ENCODE results near the gene ABCA1. TPM values are rescaled to one million over a fixed set of nuclear protein-coding genes. Genes with fewer than 3 reads are reported as not detected.

Gene ABCA1
- total RNA-seq, 2 experiments from 2014 or later = 8.0 to 14.0 TPM

DNA sequence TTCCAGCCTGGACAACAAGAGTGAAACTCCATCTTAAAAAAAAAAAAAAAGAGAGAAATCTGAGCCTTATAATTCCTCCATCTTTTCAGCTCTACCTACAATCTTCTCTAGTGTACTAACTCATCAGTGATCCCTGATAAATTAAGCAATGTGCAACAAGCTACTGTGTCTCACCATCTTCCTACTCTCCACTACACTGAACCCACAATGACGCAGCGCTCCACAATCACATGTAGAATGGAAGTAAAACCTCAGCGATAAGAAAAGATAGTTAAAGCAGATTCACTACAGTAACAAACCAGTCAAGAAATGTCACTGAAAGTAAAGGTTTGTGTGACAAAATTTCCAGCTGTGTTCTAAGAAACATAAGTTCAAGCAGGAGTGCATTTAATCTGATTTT, 13.5 kb downstream of the ABCA1 start:
- H3K36me3 ChIP-seq (ENCODE audit: insufficient read depth, low read length) = no peaks in the 10 kb centered on the region
- peak overlapping the region; percentile 20 for H3K27ac ChIP-seq (ENCODE audit: low read depth, low read length, poor library complexity, severe bottlenecking)
- no peak for DNase-seq (ENCODE audit: low spot score)
- no peaks in the 10 kb centered on the region for H4K20me1 ChIP-seq (ENCODE audit: insufficient read depth, low read length)
- no TSS peak for BruUV-seq (replicated peaks)
- H2AFZ ChIP-seq (ENCODE audit: low read length) = no peak overlapping the region
- no peaks in the 10 kb centered on the region for H3K9me2 ChIP-seq (ENCODE audit: insufficient read depth, low read length)
- ChIA-PET CTCF (ENCODE audit: unreplicated experiment) (no interaction called here), POLR2A (interaction anchor here (0.5 to 10.9 kb wide), 5 partner anchors 7 to 169 kb away, joined by 3 to 114 read pairs (median 3); no protein-coding TSS in a partner anchor)
- intact Hi-C loops (cut with micrococcal nuclease; ENCODE audit: unreplicated experiment) = no loop called here
- peak overlapping the region; percentile 50; the same call in 1 of the 2 replicates for H3K4me2 ChIP-seq (ENCODE audit: low read length)
- H3K4me1 ChIP-seq (ENCODE audit: insufficient read depth, low read length, poor library complexity, severe bottlenecking) = peaks cover 93% of the 10 kb centered on the region
- TF ChIP-seq EZH2phosphoT487 (IDR thresholded peaks at IDR 0.05; ENCODE audit: borderline replicate concordance, low read depth, low read length) = no peak
- TF ChIP-seq, protein P1, sequence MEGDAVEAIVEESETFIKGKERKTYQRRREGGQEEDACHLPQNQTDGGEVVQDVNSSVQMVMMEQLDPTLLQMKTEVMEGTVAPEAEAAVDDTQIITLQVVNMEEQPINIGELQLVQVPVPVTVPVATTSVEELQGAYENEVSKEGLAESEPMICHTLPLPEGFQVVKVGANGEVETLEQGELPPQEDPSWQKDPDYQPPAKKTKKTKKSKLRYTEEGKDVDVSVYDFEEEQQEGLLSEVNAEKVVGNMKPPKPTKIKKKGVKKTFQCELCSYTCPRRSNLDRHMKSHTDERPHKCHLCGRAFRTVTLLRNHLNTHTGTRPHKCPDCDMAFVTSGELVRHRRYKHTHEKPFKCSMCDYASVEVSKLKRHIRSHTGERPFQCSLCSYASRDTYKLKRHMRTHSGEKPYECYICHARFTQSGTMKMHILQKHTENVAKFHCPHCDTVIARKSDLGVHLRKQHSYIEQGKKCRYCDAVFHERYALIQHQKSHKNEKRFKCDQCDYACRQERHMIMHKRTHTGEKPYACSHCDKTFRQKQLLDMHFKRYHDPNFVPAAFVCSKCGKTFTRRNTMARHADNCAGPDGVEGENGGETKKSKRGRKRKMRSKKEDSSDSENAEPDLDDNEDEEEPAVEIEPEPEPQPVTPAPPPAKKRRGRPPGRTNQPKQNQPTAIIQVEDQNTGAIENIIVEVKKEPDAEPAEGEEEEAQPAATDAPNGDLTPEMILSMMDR (conservative IDR thresholded peaks at IDR 0.05; ENCODE audit: low read length) = no peak
- H3K4me3 ChIP-seq (ENCODE audit: low read depth, low read length, poor library complexity, severe bottlenecking) = no peak overlapping the region
- peaks cover 95% of the 10 kb centered on the region for H3K79me2 ChIP-seq (ENCODE audit: insufficient read depth, low read depth, low read length)
- H3K9me3 ChIP-seq (ENCODE audit: low read length) = no peaks in the 10 kb centered on the region

DNA sequence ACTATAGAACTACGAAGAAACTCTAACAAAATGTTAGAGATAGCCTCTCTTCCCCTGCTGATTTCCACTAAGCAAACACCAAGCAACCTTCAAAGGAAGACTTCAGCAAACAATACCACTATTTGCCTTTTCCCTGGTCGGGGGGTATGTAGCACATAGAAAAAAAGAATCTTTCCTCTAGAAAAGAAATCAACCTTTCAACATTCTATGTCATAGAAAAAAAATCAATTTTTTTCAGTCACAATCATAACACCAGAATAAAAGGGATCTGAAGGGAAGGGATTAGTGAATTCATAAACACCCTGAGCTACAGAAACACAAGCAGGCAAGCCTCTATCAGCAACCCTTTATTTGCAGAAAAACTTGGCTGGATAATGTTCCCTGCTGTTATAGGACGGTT, 15.3 kb downstream of the ABCA1 start:
- H3K4me2 ChIP-seq (ENCODE audit: low read length) = peak overlapping the region; percentile 58
- no TSS peak for BruUV-seq (replicated peaks)
- H3K4me3 ChIP-seq (ENCODE audit: low read depth, low read length, poor library complexity, severe bottlenecking) = no peak overlapping the region
- peaks cover 92% of the 10 kb centered on the region for H3K79me2 ChIP-seq (ENCODE audit: insufficient read depth, low read depth, low read length)
- no peaks in the 10 kb centered on the region for H3K9me3 ChIP-seq (ENCODE audit: low read length)
- DNase-seq (ENCODE audit: low spot score) = no peak
- no peaks in the 10 kb centered on the region for H4K20me1 ChIP-seq (ENCODE audit: insufficient read depth, low read length)
- no peaks in the 10 kb centered on the region for H3K36me3 ChIP-seq (ENCODE audit: insufficient read depth, low read length)
- ChIA-PET POLR2A (interaction anchor here (0.8 to 10.9 kb wide), 6 partner anchors 9 to 73 kb away, joined by 3 to 114 read pairs (median 3); no protein-coding TSS in a partner anchor), CTCF (ENCODE audit: unreplicated experiment) (interaction anchor here (1.5 kb wide), 1 partner anchor 9 kb away, joined by 4 read pairs; no protein-coding TSS in a partner anchor)
- peaks cover 90% of the 10 kb centered on the region for H3K4me1 ChIP-seq (ENCODE audit: insufficient read depth, low read length, poor library complexity, severe bottlenecking)
- TF ChIP-seq EZH2phosphoT487 (IDR thresholded peaks at IDR 0.05; ENCODE audit: borderline replicate concordance, low read depth, low read length) = no peak
- TF ChIP-seq, protein P1 (conservative IDR thresholded peaks at IDR 0.05; ENCODE audit: low read length) = no peak
- H3K27ac ChIP-seq (ENCODE audit: low read depth, low read length, poor library complexity, severe bottlenecking) = peak overlapping the region; percentile 5
- H2AFZ ChIP-seq (ENCODE audit: low read length) = no peak overlapping the region
- no peaks in the 10 kb centered on the region for H3K9me2 ChIP-seq (ENCODE audit: insufficient read depth, low read length)
- intact Hi-C loops (cut with micrococcal nuclease; ENCODE audit: unreplicated experiment) = no loop called here

DNA sequence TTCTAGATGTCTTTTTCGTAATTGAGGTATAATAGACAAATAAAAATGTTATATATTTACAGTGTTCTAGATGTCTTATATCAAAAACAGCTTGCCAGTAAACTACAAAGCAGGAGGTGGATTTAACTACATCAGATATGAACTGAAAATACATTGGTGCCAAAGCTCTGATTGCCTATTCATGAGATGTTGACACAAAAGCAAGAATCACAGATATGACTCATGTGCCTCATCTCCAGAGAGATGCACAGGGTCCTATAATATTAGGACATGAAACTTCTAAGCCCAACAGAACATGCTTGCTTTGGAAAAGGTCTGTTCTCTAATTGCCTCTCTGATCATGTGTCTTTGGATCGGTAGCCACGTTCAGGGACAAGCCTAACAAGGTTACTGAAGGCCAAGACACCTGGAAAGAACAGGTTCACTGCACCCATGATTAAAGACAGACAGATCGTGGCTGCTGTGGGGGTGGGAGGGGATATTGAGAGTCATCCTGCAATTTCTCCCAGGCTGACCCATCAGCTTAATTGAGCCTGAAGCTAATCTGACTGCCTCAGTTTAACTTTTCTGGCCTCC, 16.8 kb downstream of the ABCA1 start:
- intact Hi-C loops (cut with micrococcal nuclease; ENCODE audit: unreplicated experiment) = no loop called here
- Histone ChIP-seq H3K27ac (ENCODE audit: low read depth, low read length, poor library complexity, severe bottlenecking) (peak overlapping the region; percentile 12), H3K9me3 (ENCODE audit: low read length) (no peaks in the 10 kb centered on the region), H3K36me3 (ENCODE audit: insufficient read depth, low read length) (no peaks in the 10 kb centered on the region), H3K4me3 (ENCODE audit: low read depth, low read length, poor library complexity, severe bottlenecking) (peak overlapping the region; percentile 20), H3K79me2 (ENCODE audit: insufficient read depth, low read depth, low read length) (peaks cover 82% of the 10 kb centered on the region; the same call in 1 of the 2 replicates), H3K4me2 (ENCODE audit: low read length) (peak overlapping the region; percentile 58), H3K9me2 (ENCODE audit: insufficient read depth, low read length) (no peaks in the 10 kb centered on the region), H4K20me1 (ENCODE audit: insufficient read depth, low read length) (no peaks in the 10 kb centered on the region), H3K4me1 (ENCODE audit: insufficient read depth, low read length, poor library complexity, severe bottlenecking) (peaks cover 77% of the 10 kb centered on the region), H2AFZ (ENCODE audit: low read length) (no peak overlapping the region)
- ChIA-PET CTCF (ENCODE audit: unreplicated experiment) (no interaction called here), POLR2A (interaction anchor here (0.5 to 10.9 kb wide), 8 partner anchors 9 to 116 kb away, joined by 3 to 114 read pairs (median 5); partner anchors contain the start of gene ABCA1)
- no TSS peak for BruUV-seq (replicated peaks)
- TF ChIP-seq EZH2phosphoT487 (IDR thresholded peaks at IDR 0.05; ENCODE audit: borderline replicate concordance, low read depth, low read length) = no peak
- TF ChIP-seq, protein P1 (conservative IDR thresholded peaks at IDR 0.05; ENCODE audit: low read length) = no peak
- peak; percentile 41 for DNase-seq (ENCODE audit: low spot score)
